GM12872 (cell line): ENCODE measurements around the gene MAGOHB.

Experiments
- CTCF ChIP-seq: IDR thresholded peaks from 3 replicates; pipeline ENCODE4 v1.5.1; 2011; ENCODE audit warnings: low read depth, mild to moderate bottlenecking, low read length, moderate library complexity; ENCODE audit not compliant: insufficient read depth

Gene MAGOHB

GRCh38 chr12:10582704-10583103, 30.7 kb downstream of the MAGOHB start:
- no peak for TF ChIP-seq CTCF

GRCh38 chr12:10574307-10574706, 39.1 kb downstream of the MAGOHB start:
- TF ChIP-seq CTCF, result no peak

GRCh38 chr12:10571141-10571540, 42.3 kb downstream of the MAGOHB start:
- TF ChIP-seq CTCF, result no peak

- TF ChIP-seq CTCF, result no peak
These were observed 45.6 kb downstream of the MAGOHB start for GRCh38 chr12:10567813-10568212.

GRCh38 chr12:10563966-10564365, 49.4 kb downstream of the MAGOHB start:
- no peak for TF ChIP-seq CTCF

GRCh38 chr12:10563002-10563401, 50.4 kb downstream of the MAGOHB start:
- TF ChIP-seq CTCF, result no peak

GRCh38 chr12:10562306-10562933, 51.0 kb downstream of the MAGOHB start:
- peak; percentile 51 for TF ChIP-seq CTCF
